Kidney capillary endothelial cell (primary cell): ENCODE data around the gene SLPI.

Experiments
- DNase-seq: peaks from one replicate; pipeline ENCODE4 v3.0.0-alpha.2; 2018; ENCODE audit warnings: low spot score

SLPI gene

DNA sequence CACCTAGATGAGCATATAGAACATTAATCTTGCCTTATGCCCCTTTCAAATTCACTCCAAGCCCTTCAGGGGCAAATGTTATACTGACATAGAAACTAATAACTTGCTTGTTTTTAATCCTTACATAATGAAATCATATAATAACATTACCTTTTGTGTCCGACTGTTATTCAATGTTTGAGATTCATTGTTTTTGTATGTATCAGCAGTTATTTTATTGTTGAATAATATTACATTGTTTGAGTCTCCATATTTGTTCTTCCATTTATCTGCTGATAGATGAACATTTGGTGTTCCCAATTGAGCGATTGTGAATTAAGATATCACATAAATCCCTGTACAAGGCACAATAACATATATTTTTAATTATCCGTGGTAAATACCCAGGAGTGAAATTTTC, 41.5 kb downstream of the SLPI start:
- no peak for DNase-seq

DNA sequence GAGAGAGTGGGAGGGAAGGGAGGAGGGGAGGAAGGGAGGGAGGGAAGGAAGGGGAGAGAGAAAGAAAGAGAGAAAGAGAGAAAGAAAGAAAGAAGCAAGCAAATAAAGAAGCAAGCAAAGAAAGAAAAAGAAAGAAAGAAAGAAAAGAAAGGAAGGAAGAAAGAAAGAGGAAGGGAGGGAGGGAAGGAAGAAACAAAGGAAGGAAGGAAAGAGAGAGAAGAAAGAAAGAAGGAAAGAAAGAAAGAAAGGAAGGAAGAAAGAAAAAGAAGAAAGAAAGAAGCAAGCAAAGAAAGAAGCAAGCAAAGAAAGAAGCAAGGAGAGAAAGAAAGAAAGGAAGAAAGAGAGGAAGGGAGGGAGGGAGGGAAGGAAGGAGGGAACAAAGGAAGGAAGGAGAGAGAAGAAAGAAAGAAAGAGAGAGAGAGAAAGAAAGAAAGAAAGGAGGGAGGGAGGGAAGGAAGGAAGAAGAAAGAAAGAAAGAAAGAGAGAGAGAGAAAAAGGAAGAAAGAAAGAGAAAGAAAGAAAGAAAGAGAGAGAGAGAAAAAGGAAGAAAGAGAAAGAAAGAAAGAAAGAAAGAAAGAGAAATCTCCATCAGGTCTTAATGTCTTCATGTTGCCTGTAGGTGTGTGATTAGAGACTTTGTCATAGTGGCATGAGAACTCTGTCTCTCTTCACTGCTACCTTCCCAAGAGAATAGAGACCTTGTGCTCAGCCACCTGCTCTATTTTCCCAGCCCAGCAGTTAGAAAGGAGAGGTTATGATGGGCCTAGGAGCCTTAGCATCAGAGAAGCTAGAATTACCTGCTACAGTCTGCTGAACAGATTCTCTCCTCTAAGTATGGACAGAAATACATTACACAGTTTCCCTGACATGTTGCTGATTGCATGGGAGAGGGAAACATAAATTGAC, 42.5 kb downstream of the SLPI start:
- DNase-seq = no peak

DNA sequence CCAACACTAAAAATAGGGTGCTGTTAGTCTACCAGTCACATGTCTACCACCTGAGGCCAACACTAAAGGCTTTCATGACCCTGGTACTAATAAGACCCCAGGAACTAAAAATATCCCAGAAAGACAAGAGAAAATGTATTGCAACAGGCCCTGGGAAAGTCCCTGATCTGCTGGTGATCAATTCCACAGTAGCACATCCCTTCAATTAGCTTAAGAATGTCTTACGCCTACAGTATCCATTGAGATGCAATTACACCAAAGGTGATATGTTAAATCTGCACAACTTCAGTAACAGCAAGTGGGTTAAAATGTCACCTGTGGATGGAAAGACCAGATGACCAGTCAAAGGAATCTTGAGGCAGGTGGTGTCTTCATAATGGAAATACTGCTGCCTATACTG, 44.4 kb downstream of the SLPI start:
- DNase-seq = no peak

DNA sequence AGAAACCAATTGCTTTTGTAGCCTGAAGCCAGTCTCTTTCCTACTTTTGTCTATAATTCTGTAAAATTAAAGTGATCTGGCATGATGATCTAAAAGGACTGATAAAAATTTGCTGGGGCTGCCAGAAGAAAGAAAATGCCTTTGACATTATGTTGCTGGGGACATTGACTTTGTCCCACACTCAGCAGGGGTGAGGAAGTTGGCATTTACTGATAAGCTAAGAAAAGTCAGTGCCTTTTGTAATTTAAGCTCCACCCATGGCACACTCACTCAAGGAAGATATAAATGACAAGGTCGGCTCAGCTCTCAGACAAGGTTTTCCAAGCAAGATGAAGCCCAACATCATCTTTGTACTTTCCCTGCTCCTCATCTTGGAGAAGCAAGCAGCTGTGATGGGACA, 47.6 kb downstream of the SLPI start, which contains the start of gene SEMG1:
Gene SEMG1, plus strand, starts transcription at position 309 of the 400 bp plus-strand sequence. Its CDS starts 21 bp downstream, at position 330.
- DNase-seq = no peak
